ENCODE results near the gene F10.

GRCh38 chr13:113110852-113111315, 11.7 kb upstream of the F10 start:
- TF ChIP-seq REST (IDR thresholded peaks at IDR 0.05; ENCODE audit: low read depth, low read length) (no peak), ZBTB33 (IDR thresholded peaks at IDR 0.05; ENCODE audit: borderline replicate concordance, low read depth) (no peak), CTCF (IDR thresholded peaks at IDR 0.05) (no peak), NFIC (IDR thresholded peaks at IDR 0.05; ENCODE audit: borderline replicate concordance) (no peak), RFX5 (IDR thresholded peaks at IDR 0.05; ENCODE audit: low read length) (no peak), RAD21 (IDR thresholded peaks at IDR 0.05; ENCODE audit: low read length) (no peak), RXRA (IDR thresholded peaks at IDR 0.05; ENCODE audit: borderline replicate concordance, low read depth) (no peak), MXI1 (IDR thresholded peaks at IDR 0.05; ENCODE audit: low read depth, low read length) (no peak), SMC3 (IDR thresholded peaks at IDR 0.05; ENCODE audit: low read depth, low read length) (no peak), MAX (IDR thresholded peaks at IDR 0.05; ENCODE audit: low read depth) (no peak), CHD2 (IDR thresholded peaks at IDR 0.05; ENCODE audit: low read length, partially characterized antibody) (no peak), RCOR1 (IDR thresholded peaks at IDR 0.05; ENCODE audit: low read length) (no peak), EP300 (IDR thresholded peaks at IDR 0.05; ENCODE audit: borderline replicate concordance in 1 of 2, low read depth in 1 of 2, low read length in 1 of 2) (no peak)
